Measurements from ENCODE around the gene FGL2.

GRCh38 chr7:77197141-77197540, 2.5 kb downstream of the FGL2 start:
- TF ChIP-seq EZH2phosphoT487 (IDR thresholded peaks at IDR 0.05; ENCODE audit: borderline replicate concordance, low read length): no peak
- no peak for TF ChIP-seq CTCF (IDR thresholded peaks at IDR 0.05; ENCODE audit: low read depth, low read length, poor library complexity, severe bottlenecking)
